Measurements from ENCODE around the gene ARMC3.

DNA sequence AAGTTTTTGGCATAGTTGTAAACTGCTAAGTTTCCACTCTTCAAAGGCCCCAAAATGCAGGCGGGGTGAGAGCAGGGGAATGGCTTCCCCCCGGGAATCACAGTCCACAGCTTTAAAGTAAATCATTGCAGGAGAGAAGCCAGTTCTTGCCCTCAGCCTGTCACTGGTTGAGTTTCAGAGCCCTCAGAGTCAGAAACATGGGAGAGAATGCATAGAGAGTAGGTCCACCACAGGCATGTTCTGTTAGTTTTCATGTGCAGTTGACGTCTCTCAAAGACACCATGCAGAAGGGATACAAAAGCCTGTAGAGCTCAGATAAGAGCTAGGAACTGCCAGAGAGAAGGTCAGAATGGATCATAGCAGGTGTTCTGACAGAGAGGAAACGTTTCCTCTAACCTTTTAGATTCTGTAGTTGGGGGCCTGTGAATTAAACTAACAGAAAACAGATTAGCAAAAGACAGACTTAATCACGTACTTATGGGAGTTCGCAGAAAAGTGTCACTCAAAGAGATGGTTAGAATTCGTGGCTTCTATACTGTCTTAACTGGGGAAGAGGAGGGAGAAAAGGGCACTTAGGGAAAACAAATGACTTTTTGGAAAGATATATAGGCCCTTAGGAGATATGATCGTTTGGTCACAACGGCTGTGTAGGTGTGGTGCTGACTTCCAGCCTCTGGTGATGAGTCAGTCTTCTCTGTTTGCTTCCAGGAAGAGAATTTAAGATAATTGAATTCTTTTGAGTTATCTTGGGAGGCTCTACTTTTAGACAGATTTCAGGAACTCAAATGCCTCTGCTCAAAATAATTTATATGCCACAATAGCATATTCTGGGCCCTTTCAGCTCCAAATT is 119.6 kb downstream of the ARMC3 start:
- TF ChIP-seq BACH2 (CRISPR knock-in tag; IDR thresholded peaks at IDR 0.05; ENCODE audit: borderline replicate concordance) = no peak
- TF ChIP-seq, protein P1, sequence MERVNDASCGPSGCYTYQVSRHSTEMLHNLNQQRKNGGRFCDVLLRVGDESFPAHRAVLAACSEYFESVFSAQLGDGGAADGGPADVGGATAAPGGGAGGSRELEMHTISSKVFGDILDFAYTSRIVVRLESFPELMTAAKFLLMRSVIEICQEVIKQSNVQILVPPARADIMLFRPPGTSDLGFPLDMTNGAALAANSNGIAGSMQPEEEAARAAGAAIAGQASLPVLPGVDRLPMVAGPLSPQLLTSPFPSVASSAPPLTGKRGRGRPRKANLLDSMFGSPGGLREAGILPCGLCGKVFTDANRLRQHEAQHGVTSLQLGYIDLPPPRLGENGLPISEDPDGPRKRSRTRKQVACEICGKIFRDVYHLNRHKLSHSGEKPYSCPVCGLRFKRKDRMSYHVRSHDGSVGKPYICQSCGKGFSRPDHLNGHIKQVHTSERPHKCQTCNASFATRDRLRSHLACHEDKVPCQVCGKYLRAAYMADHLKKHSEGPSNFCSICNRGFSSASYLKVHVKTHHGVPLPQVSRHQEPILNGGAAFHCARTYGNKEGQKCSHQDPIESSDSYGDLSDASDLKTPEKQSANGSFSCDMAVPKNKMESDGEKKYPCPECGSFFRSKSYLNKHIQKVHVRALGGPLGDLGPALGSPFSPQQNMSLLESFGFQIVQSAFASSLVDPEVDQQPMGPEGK (CRISPR knock-in tag; IDR thresholded peaks at IDR 0.05; ENCODE audit: borderline replicate concordance) = 0 out of 2 replicates have a peak, but pooled peaks have one; percentile 26
- no peak for TF ChIP-seq CREB5 (CRISPR knock-in tag; IDR thresholded peaks at IDR 0.05; ENCODE audit: low read depth)
- TF ChIP-seq ZFP30 (CRISPR knock-in tag; IDR thresholded peaks at IDR 0.05) = no peak
